ENCODE measurements around the gene CADPS2. TPM values are rescaled to one million over a fixed set of nuclear protein-coding genes. Genes with fewer than 3 reads are reported as not detected.

CADPS2 gene
- total RNA-seq, 1 donor from 2014 or later: 19.1 TPM

DNA sequence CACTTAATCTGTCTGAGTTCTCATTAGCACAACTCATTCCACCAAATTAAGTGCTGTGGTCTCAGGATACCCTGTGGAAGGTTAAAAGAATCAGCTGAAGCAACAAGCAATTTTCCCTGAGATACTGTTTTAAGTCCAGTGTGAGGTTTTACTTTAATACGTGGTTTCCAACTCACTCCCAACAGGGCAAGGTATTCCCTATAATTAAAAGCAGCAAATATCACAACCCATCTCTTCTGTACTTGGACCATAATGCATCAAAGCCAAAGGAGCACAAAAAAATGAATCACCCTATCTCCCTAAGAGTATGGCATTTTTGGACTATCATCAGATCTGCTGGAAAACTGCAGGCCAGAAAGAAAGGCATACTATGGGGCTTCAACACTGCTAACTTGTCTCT is 4.9 kb downstream of the CADPS2 start:
- Histone ChIP-seq H3K4me2 (no peak overlapping the region), H3F3A (ENCODE audit: low read depth) (peaks cover 7% of the 10 kb centered on the region), H3K27ac (no peak overlapping the region), H2AFZ (replicated peaks) (no peak overlapping the region), H3K4me3 (no peak overlapping the region), H3K9me3 (ENCODE audit: low read depth) (no peaks in the 10 kb centered on the region), H4K20me1 (ENCODE audit: low read depth) (peaks cover 6% of the 10 kb centered on the region), H3K36me3 (peaks cover 3% of the 10 kb centered on the region), H3K79me2 (ENCODE audit: low read depth) (no peaks in the 10 kb centered on the region), H3K4me1 (peaks cover 28% of the 10 kb centered on the region), H3K27me3 (peaks cover 12% of the 10 kb centered on the region), H3K9ac (no peak overlapping the region)
- TF ChIP-seq EZH2 (IDR thresholded peaks at IDR 0.05): no peak
- no peak overlapping the region for H3K4me3 Mint-ChIP-seq
- peaks cover 2% of the 10 kb centered on the region for H3K9me3 Mint-ChIP-seq
- peaks cover 5% of the 10 kb centered on the region for H3K36me3 Mint-ChIP-seq
- peaks cover 2% of the 10 kb centered on the region for H3K27me3 Mint-ChIP-seq (ENCODE audit: insufficient read depth, low read depth)
- no peak overlapping the region for H3K27ac Mint-ChIP-seq
- H3K4me1 Mint-ChIP-seq: peaks cover 25% of the 10 kb centered on the region
- no peak for DNase-seq (ENCODE audit: low spot score)

DNA sequence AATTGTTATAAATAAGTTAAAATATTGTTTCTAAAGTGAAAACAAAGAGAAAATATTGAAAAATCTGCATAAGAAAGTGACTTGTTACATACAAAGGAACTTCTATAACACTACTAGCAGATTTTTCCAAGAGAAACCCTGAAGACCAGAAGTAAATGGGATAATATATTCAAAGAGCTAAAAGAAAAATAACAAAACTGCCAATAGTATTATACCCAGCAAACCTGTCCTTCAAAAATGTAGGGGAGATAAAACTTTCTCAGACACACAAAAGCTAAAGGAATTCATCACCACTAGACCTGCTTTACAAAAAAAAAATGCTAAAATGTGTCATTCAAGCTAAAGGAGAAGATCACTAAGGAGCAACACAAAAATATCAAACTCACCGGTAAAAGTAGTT is 17.0 kb downstream of the CADPS2 start:
- Histone ChIP-seq H3K9ac (no peak overlapping the region), H3K27ac (no peak overlapping the region), H3K9me3 (ENCODE audit: low read depth) (peaks cover 16% of the 10 kb centered on the region), H3K4me1 (no peaks in the 10 kb centered on the region), H2AFZ (replicated peaks) (no peak overlapping the region), H3F3A (ENCODE audit: low read depth) (no peaks in the 10 kb centered on the region), H4K20me1 (ENCODE audit: low read depth) (no peaks in the 10 kb centered on the region), H3K4me3 (no peak overlapping the region), H3K36me3 (no peaks in the 10 kb centered on the region), H3K79me2 (ENCODE audit: low read depth) (no peaks in the 10 kb centered on the region), H3K27me3 (no peaks in the 10 kb centered on the region), H3K4me2 (no peak overlapping the region)
- Mint-ChIP-seq H3K27me3 (ENCODE audit: insufficient read depth, low read depth) (peaks cover 3% of the 10 kb centered on the region), H3K4me1 (no peaks in the 10 kb centered on the region), H3K9me3 (peaks cover 24% of the 10 kb centered on the region), H3K27ac (no peak overlapping the region), H3K36me3 (peaks cover 8% of the 10 kb centered on the region), H3K4me3 (no peak overlapping the region)
- DNase-seq (ENCODE audit: low spot score): no peak
- TF ChIP-seq EZH2phosphoT487 (IDR thresholded peaks at IDR 0.05): no peak
- TF ChIP-seq, protein P1, sequence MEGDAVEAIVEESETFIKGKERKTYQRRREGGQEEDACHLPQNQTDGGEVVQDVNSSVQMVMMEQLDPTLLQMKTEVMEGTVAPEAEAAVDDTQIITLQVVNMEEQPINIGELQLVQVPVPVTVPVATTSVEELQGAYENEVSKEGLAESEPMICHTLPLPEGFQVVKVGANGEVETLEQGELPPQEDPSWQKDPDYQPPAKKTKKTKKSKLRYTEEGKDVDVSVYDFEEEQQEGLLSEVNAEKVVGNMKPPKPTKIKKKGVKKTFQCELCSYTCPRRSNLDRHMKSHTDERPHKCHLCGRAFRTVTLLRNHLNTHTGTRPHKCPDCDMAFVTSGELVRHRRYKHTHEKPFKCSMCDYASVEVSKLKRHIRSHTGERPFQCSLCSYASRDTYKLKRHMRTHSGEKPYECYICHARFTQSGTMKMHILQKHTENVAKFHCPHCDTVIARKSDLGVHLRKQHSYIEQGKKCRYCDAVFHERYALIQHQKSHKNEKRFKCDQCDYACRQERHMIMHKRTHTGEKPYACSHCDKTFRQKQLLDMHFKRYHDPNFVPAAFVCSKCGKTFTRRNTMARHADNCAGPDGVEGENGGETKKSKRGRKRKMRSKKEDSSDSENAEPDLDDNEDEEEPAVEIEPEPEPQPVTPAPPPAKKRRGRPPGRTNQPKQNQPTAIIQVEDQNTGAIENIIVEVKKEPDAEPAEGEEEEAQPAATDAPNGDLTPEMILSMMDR (IDR thresholded peaks at IDR 0.05): no peak

DNA sequence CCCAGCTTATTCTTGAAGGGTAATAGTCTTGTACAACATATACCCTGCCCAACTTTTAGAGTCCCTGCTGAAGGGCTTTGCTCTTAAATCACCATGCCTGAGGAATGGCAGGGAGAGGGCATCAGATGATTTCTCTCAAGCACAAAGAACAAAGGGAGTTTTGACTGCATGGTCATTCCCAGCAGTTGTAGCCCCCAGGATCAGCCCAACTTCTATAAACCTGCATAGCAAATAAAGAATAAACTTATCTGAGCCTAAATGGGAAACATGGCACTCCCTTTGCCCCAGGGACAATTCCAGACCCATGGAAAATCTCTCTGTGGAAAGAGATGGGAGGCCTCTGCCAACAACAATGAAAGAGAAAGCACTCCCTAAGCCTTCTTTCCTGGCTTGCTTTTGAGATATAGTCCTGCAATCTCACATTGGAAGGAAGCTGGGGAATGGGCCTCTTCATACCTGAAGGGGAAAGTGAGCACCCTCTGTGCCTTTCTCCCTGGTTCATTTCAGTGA is 18.7 kb downstream of the CADPS2 start:
- TF ChIP-seq, protein P1 (IDR thresholded peaks at IDR 0.05): no peak
- TF ChIP-seq EZH2 (IDR thresholded peaks at IDR 0.05) (no peak), EZH2phosphoT487 (IDR thresholded peaks at IDR 0.05) (no peak)

DNA sequence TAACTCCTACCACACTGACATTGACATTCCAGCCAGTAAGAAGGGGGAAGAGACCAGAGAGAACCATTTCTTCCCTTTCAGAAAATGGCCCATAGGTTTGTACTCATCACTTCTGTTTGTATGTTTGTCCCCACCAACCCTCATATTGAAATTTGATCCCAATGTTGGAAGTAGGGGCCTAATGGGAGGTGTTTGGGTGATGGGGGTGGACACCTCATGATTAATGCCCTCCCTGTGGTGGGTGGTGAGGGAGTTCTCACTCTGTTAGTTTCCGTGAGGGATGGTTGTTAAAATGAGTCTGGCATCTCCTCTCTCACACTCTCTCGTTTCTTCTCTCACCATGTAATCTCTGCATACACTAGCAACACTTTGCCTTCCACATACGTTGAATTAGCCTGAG is 21.4 kb downstream of the CADPS2 start:
- no peaks in the 10 kb centered on the region for H3K79me2 ChIP-seq (ENCODE audit: low read depth)
- no peak overlapping the region for H2AFZ ChIP-seq (replicated peaks)
- H3K27me3 Mint-ChIP-seq (ENCODE audit: insufficient read depth, low read depth): peaks cover 3% of the 10 kb centered on the region
- no peak overlapping the region for H3K27ac ChIP-seq
- no peak overlapping the region for H3K9ac ChIP-seq
- peaks cover 6% of the 10 kb centered on the region for H3K36me3 Mint-ChIP-seq
- no peaks in the 10 kb centered on the region for H4K20me1 ChIP-seq (ENCODE audit: low read depth)
- H3K4me3 Mint-ChIP-seq: no peak overlapping the region
- no peaks in the 10 kb centered on the region for H3K36me3 ChIP-seq
- no peak overlapping the region for H3K4me2 ChIP-seq
- H3K4me1 ChIP-seq: no peaks in the 10 kb centered on the region
- no peak for DNase-seq (ENCODE audit: low spot score)
- H3K4me3 ChIP-seq: no peak overlapping the region
- no peaks in the 10 kb centered on the region for H3F3A ChIP-seq (ENCODE audit: low read depth)
- H3K27me3 ChIP-seq: no peaks in the 10 kb centered on the region
- peaks cover 15% of the 10 kb centered on the region for H3K9me3 Mint-ChIP-seq
- H3K4me1 Mint-ChIP-seq: no peaks in the 10 kb centered on the region
- H3K9me3 ChIP-seq (ENCODE audit: low read depth): peaks cover 11% of the 10 kb centered on the region
- H3K27ac Mint-ChIP-seq: no peak overlapping the region
- TF ChIP-seq EZH2phosphoT487 (IDR thresholded peaks at IDR 0.05): no peak
- TF ChIP-seq, protein P1 (IDR thresholded peaks at IDR 0.05): no peak
- no peak for TF ChIP-seq EZH2 (IDR thresholded peaks at IDR 0.05)

More for the DNA sequence above, 18.7 kb downstream of the CADPS2 start:
- Mint-ChIP-seq H3K27me3 (ENCODE audit: insufficient read depth, low read depth) (peaks cover 3% of the 10 kb centered on the region), H3K9me3 (peaks cover 19% of the 10 kb centered on the region), H3K27ac (no peak overlapping the region), H3K4me3 (no peak overlapping the region), H3K4me1 (no peaks in the 10 kb centered on the region), H3K36me3 (peaks cover 6% of the 10 kb centered on the region)
- Histone ChIP-seq H2AFZ (replicated peaks) (no peak overlapping the region), H3K4me1 (no peaks in the 10 kb centered on the region), H3K4me3 (no peak overlapping the region), H3K36me3 (no peaks in the 10 kb centered on the region), H3K9ac (no peak overlapping the region), H4K20me1 (ENCODE audit: low read depth) (no peaks in the 10 kb centered on the region), H3K27me3 (no peaks in the 10 kb centered on the region), H3K9me3 (ENCODE audit: low read depth) (peaks cover 16% of the 10 kb centered on the region), H3K27ac (no peak overlapping the region), H3F3A (ENCODE audit: low read depth) (no peaks in the 10 kb centered on the region), H3K79me2 (ENCODE audit: low read depth) (no peaks in the 10 kb centered on the region), H3K4me2 (no peak overlapping the region)
- DNase-seq (ENCODE audit: low spot score): no peak

Data from neural progenitor cell (in vitro differentiated cells).